Activated CD8-positive, alpha-beta T cell treated with anti-CD3 and anti-CD28 coated beads, Interleukin-2, amount 10 ng/mL, durations not matched to agents 7 days and 5 days (primary cell): ENCODE data around the gene COMMD7. TPM values are rescaled to one million over a fixed set of nuclear protein-coding genes. Genes with fewer than 3 reads are reported as not detected.
"Not testable (repeated sequence)": the region's sequence is repeated elsewhere in the genome, so short reads cannot be mapped to it uniquely, and the experiment has no call there.

Experiments used
- ATAC-seq: fragments of 150-1000 bp; cut with Tn5 transposase; one replicate; pipeline ENCODE4 v1.10.0; 2021; ENCODE audit warnings: moderate library complexity
- CTCF ChIA-PET: fragments of 350-600 bp; sonication (Branson Sonifier 250); formaldehyde crosslinking; loops from one replicate; lab custom pipeline; 2021; ENCODE audit warnings: antibody characterized with exemption; lab: Charles Lee
- POLR2A ChIA-PET: fragments of 350-600 bp; sonication (Branson Sonifier 250); formaldehyde crosslinking; loops from one replicate; lab custom pipeline; 2021; ENCODE audit warnings: antibody characterized with exemption; lab: Charles Lee
- DNase-seq: peaks from one replicate; pipeline ENCODE4 v3.0.0-alpha.2; 2020
- H3K27ac Mint-ChIP-seq: one replicate; pipeline ENCODE4 v1.8.0; 2021; ENCODE audit warnings: mild to moderate bottlenecking, mixed read lengths
- H3K27me3 Mint-ChIP-seq: one replicate; pipeline ENCODE4 v1.8.0; 2021; ENCODE audit warnings: low read depth, mixed read lengths
- H3K36me3 Mint-ChIP-seq: one replicate; pipeline ENCODE4 v1.8.0; 2021; ENCODE audit warnings: low read depth, mixed read lengths
- H3K4me1 Mint-ChIP-seq: one replicate; pipeline ENCODE4 v1.8.0; 2021; ENCODE audit warnings: low read depth, mixed read lengths
- H3K4me3 Mint-ChIP-seq: one replicate; pipeline ENCODE4 v1.8.0; 2021; ENCODE audit warnings: mild to moderate bottlenecking, mixed read lengths
- H3K9me3 Mint-ChIP-seq: one replicate; pipeline ENCODE4 v1.8.0; 2022; ENCODE audit warnings: mixed read lengths; ENCODE audit not compliant: insufficient read depth
- total RNA-seq, 2 experiments: library from RNA; stranded (reverse); gene quantifications; one replicate each; pipeline ENCODE4 v1.2.3, GENCODE V29; 2021

The COMMD7 gene
- total RNA-seq, 2 experiments from 2014 or later, result 65.5 to 68.4 TPM

GRCh38 chr20:32751293-32751692 is 8.0 kb upstream of the COMMD7 start:
- Mint-ChIP-seq H3K27ac (no peak overlapping the region), H3K27me3 (no peaks in the 10 kb centered on the region), H3K4me3 (no peak overlapping the region), H3K9me3 (no peaks in the 10 kb centered on the region), H3K4me1 (no peaks in the 10 kb centered on the region), H3K36me3 (no peaks in the 10 kb centered on the region)
- ChIA-PET CTCF (no interaction called here), POLR2A (no interaction called here)
- DNase-seq (no peak), ATAC-seq (no peak)

- no peak for DNase-seq
- ChIA-PET CTCF (no interaction called here), POLR2A (no interaction called here)
- Mint-ChIP-seq H3K36me3 (no peaks in the 10 kb centered on the region), H3K9me3 (no peaks in the 10 kb centered on the region), H3K4me1 (peaks cover 1% of the 10 kb centered on the region), H3K27ac (no peak overlapping the region), H3K27me3 (no peaks in the 10 kb centered on the region), H3K4me3 (no peak overlapping the region)
- ATAC-seq, result no peak
Observed at GRCh38 chr20:32749914-32750637, 6.8 kb upstream of the COMMD7 start.

GRCh38 chr20:32742322-32743236 is 688 bp downstream of the COMMD7 start:
- POLR2A ChIA-PET, result interaction anchor here (0.6 to 2.6 kb wide), 11 partner anchors 8 to 214 kb away, joined by 3 to 15 read pairs (median 4); partner anchors contain the start of genes C20orf203 and DNMT3B
- DNase-seq (peak; percentile 42), ATAC-seq (peak; percentile 21)
- Mint-ChIP-seq H3K27ac (peak overlapping the region; percentile 98), H3K36me3 (peaks cover 19% of the 10 kb centered on the region), H3K9me3 (no peaks in the 10 kb centered on the region), H3K27me3 (no peaks in the 10 kb centered on the region), H3K4me3 (peak overlapping the region; percentile 98), H3K4me1 (peaks cover 53% of the 10 kb centered on the region)
- CTCF ChIA-PET, result interaction anchor here (0.7 to 5.4 kb wide), 12 partner anchors 17 to 220 kb away, joined by 3 to 60 read pairs (median 3); partner anchors contain the start of genes C20orf203 and DNMT3B

GRCh38 chr20:32741151-32741550 is 2.1 kb downstream of the COMMD7 start:
- Mint-ChIP-seq H3K27me3 (no peaks in the 10 kb centered on the region), H3K27ac (no peak overlapping the region), H3K9me3 (no peaks in the 10 kb centered on the region), H3K4me1 (peaks cover 61% of the 10 kb centered on the region), H3K4me3 (no peak overlapping the region), H3K36me3 (peaks cover 21% of the 10 kb centered on the region)
- ATAC-seq (no peak), DNase-seq (no peak)
- CTCF ChIA-PET, result interaction anchor here (1.3 to 5.4 kb wide), 2 partner anchors 36 to 67 kb away, joined by 3 to 60 read pairs; partner anchors contain the start of gene C20orf203
- POLR2A ChIA-PET, result no interaction called here

- DNase-seq (peak; percentile 71), ATAC-seq (peak; percentile 81)
- Mint-ChIP-seq H3K36me3 (peaks cover 25% of the 10 kb centered on the region), H3K9me3 (no peaks in the 10 kb centered on the region), H3K4me3 (peak overlapping the region; percentile 48), H3K4me1 (peaks cover 52% of the 10 kb centered on the region), H3K27ac (peak overlapping the region; percentile 90), H3K27me3 (no peaks in the 10 kb centered on the region)
- POLR2A ChIA-PET, result interaction anchor here (0.6 to 1.7 kb wide), 5 partner anchors 23 to 64 kb away, joined by 3 to 13 read pairs (median 3); partner anchors contain the start of gene C20orf203
- CTCF ChIA-PET, result interaction anchor here (0.6 to 5.7 kb wide), 4 partner anchors 21 to 64 kb away, joined by 3 to 40 read pairs (median 20); partner anchors contain the start of gene C20orf203
Observed at GRCh38 chr20:32737371-32738223, 5.7 kb downstream of the COMMD7 start.

- Mint-ChIP-seq H3K27ac (peak overlapping the region; percentile 50), H3K27me3 (no peaks in the 10 kb centered on the region), H3K9me3 (no peaks in the 10 kb centered on the region), H3K4me1 (peaks cover 23% of the 10 kb centered on the region), H3K4me3 (no peak overlapping the region), H3K36me3 (peaks cover 29% of the 10 kb centered on the region)
- ATAC-seq (no peak), DNase-seq (no peak)
- ChIA-PET CTCF (no interaction called here), POLR2A (interaction anchor here (1.8 kb wide), 1 partner anchor 58 kb away, joined by 5 read pairs; the partner anchor contains the start of gene C20orf203)
Observed at GRCh38 chr20:32731882-32732266, 11.4 kb downstream of the COMMD7 start.

GRCh38 chr20:32729334-32729733 is 13.9 kb downstream of the COMMD7 start:
- ATAC-seq, H3K9me3 Mint-ChIP-seq, H3K27ac Mint-ChIP-seq, DNase-seq, H3K4me3 Mint-ChIP-seq, POLR2A ChIA-PET, H3K27me3 Mint-ChIP-seq: not testable (repeated sequence)
- Mint-ChIP-seq H3K4me1 (peaks cover 11% of the 10 kb centered on the region), H3K36me3 (peaks cover 34% of the 10 kb centered on the region)
- CTCF ChIA-PET, result interaction anchor here (2.4 kb wide), 1 partner anchor 56 kb away, joined by 9 read pairs; the partner anchor contains the start of gene C20orf203

GRCh38 chr20:32728435-32728834 is 14.8 kb downstream of the COMMD7 start:
- CTCF ChIA-PET, ATAC-seq, POLR2A ChIA-PET, H3K4me3 Mint-ChIP-seq, H3K9me3 Mint-ChIP-seq, H3K27me3 Mint-ChIP-seq, DNase-seq, H3K27ac Mint-ChIP-seq: not testable (repeated sequence)
- H3K4me1 Mint-ChIP-seq, result peaks cover 11% of the 10 kb centered on the region
- H3K36me3 Mint-ChIP-seq, result peaks cover 34% of the 10 kb centered on the region

- ATAC-seq (no peak), DNase-seq (no peak)
- peaks cover 32% of the 10 kb centered on the region for H3K36me3 Mint-ChIP-seq
- H3K27me3 Mint-ChIP-seq, result no peaks in the 10 kb centered on the region
- H3K9me3 Mint-ChIP-seq, result no peaks in the 10 kb centered on the region
- POLR2A ChIA-PET, result no interaction called here
- peak overlapping the region; percentile 22 for H3K27ac Mint-ChIP-seq
- no peak overlapping the region for H3K4me3 Mint-ChIP-seq
- CTCF ChIA-PET, result interaction anchor here (0.8 kb wide), 1 partner anchor 50 kb away, joined by 3 read pairs; no protein-coding TSS in a partner anchor
- peaks cover 11% of the 10 kb centered on the region for H3K4me1 Mint-ChIP-seq
Observed at GRCh38 chr20:32727683-32728082, 15.6 kb downstream of the COMMD7 start.

- Mint-ChIP-seq H3K9me3 (no peaks in the 10 kb centered on the region), H3K27ac (peak overlapping the region; percentile 4), H3K4me3 (no peak overlapping the region), H3K4me1 (no peaks in the 10 kb centered on the region), H3K27me3 (no peaks in the 10 kb centered on the region), H3K36me3 (peaks cover 20% of the 10 kb centered on the region)
- CTCF ChIA-PET, result no interaction called here
- DNase-seq (no peak), ATAC-seq (no peak)
- POLR2A ChIA-PET, result no interaction called here
Observed at GRCh38 chr20:32718749-32719348, 24.4 kb downstream of the COMMD7 start.
